ENCODE measurements around the gene CACNG6.

Gene CACNG6

GRCh38 chr19:53988981-53989380 lies 2.5 kb upstream of the CACNG6 start:
- Histone ChIP-seq H3K36me3 (ENCODE audit: insufficient read depth, low read length) (no peaks in the 10 kb centered on the region), H3K9me3 (ENCODE audit: low read depth, low read length) (no peaks in the 10 kb centered on the region), H3K27ac (no peak overlapping the region), H3K9ac (ENCODE audit: insufficient read length) (no peak overlapping the region), H3K4me3 (no peak overlapping the region)
- no peak for DNase-seq (ENCODE audit: low read depth, low spot score)
- no peak for TF ChIP-seq POLR2AphosphoS5 (IDR thresholded peaks at IDR 0.05; ENCODE audit: borderline replicate concordance, low read depth, low read length)
- TF ChIP-seq EZH2 (IDR thresholded peaks at IDR 0.05): no peak
- no peak for TF ChIP-seq FOXP2 (optimal IDR thresholded peaks at IDR 0.05; ENCODE audit: control extremely low read depth, extremely low read length, insufficient read depth)

GRCh38 chr19:53989600-53990533 lies 1.6 kb upstream of the CACNG6 start:
- Histone ChIP-seq H3K27ac (no peak overlapping the region), H3K9ac (ENCODE audit: insufficient read length) (no peak overlapping the region), H3K4me3 (no peak overlapping the region), H3K9me3 (ENCODE audit: low read depth, low read length) (no peaks in the 10 kb centered on the region), H3K36me3 (ENCODE audit: insufficient read depth, low read length) (no peaks in the 10 kb centered on the region)
- no peak for DNase-seq (ENCODE audit: low read depth, low spot score)
- no peak for TF ChIP-seq POLR2AphosphoS5 (IDR thresholded peaks at IDR 0.05; ENCODE audit: borderline replicate concordance, low read depth, low read length)
- no peak for TF ChIP-seq FOXP2 (optimal IDR thresholded peaks at IDR 0.05; ENCODE audit: control extremely low read depth, extremely low read length, insufficient read depth)
- TF ChIP-seq EZH2 (IDR thresholded peaks at IDR 0.05): no peak

GRCh38 chr19:53992211-53992610 lies 774 bp downstream of the CACNG6 start:
- no peak for DNase-seq (ENCODE audit: low read depth, low spot score)
- TF ChIP-seq EZH2 (IDR thresholded peaks at IDR 0.05): peak; percentile 58
- no peak for TF ChIP-seq POLR2AphosphoS5 (IDR thresholded peaks at IDR 0.05; ENCODE audit: borderline replicate concordance, low read depth, low read length)
- H3K9ac ChIP-seq (ENCODE audit: insufficient read length): no peak overlapping the region
- H3K9me3 ChIP-seq (ENCODE audit: low read depth, low read length): no peaks in the 10 kb centered on the region
- no peaks in the 10 kb centered on the region for H3K36me3 ChIP-seq (ENCODE audit: insufficient read depth, low read length)
- H3K4me3 ChIP-seq: no peak overlapping the region
- H3K27ac ChIP-seq: no peak overlapping the region

GRCh38 chr19:53992815-53993214 lies 1.4 kb downstream of the CACNG6 start:
- Histone ChIP-seq H3K9ac (ENCODE audit: insufficient read length) (no peak overlapping the region), H3K4me3 (no peak overlapping the region), H3K36me3 (ENCODE audit: insufficient read depth, low read length) (no peaks in the 10 kb centered on the region), H3K27ac (no peak overlapping the region), H3K9me3 (ENCODE audit: low read depth, low read length) (no peaks in the 10 kb centered on the region)
- DNase-seq (ENCODE audit: low read depth, low spot score): no peak
- TF ChIP-seq EZH2 (IDR thresholded peaks at IDR 0.05): no peak
- no peak for TF ChIP-seq FOXP2 (optimal IDR thresholded peaks at IDR 0.05; ENCODE audit: control extremely low read depth, extremely low read length, insufficient read depth)
- TF ChIP-seq POLR2AphosphoS5 (IDR thresholded peaks at IDR 0.05; ENCODE audit: borderline replicate concordance, low read depth, low read length): no peak

- Histone ChIP-seq H3K27ac (no peak overlapping the region), H3K36me3 (ENCODE audit: insufficient read depth, low read length) (no peaks in the 10 kb centered on the region), H3K9me3 (ENCODE audit: low read depth, low read length) (no peaks in the 10 kb centered on the region), H3K4me3 (no peak overlapping the region), H3K9ac (ENCODE audit: insufficient read length) (no peak overlapping the region)
- DNase-seq (ENCODE audit: low read depth, low spot score): no peak
- TF ChIP-seq FOXP2 (optimal IDR thresholded peaks at IDR 0.05; ENCODE audit: control extremely low read depth, extremely low read length, insufficient read depth): no peak
- TF ChIP-seq EZH2 (IDR thresholded peaks at IDR 0.05): no peak
- no peak for TF ChIP-seq POLR2AphosphoS5 (IDR thresholded peaks at IDR 0.05; ENCODE audit: borderline replicate concordance, low read depth, low read length)
Observed at GRCh38 chr19:53993448-53993847, 2.0 kb downstream of the CACNG6 start.

- DNase-seq (ENCODE audit: low read depth, low spot score): no peak
- Histone ChIP-seq H3K9me3 (ENCODE audit: low read depth, low read length) (no peaks in the 10 kb centered on the region), H3K27ac (no peak overlapping the region), H3K9ac (ENCODE audit: insufficient read length) (no peak overlapping the region), H3K36me3 (ENCODE audit: insufficient read depth, low read length) (no peaks in the 10 kb centered on the region), H3K4me3 (no peak overlapping the region)
- TF ChIP-seq FOXP2 (optimal IDR thresholded peaks at IDR 0.05; ENCODE audit: control extremely low read depth, extremely low read length, insufficient read depth): no peak
- no peak for TF ChIP-seq EZH2 (IDR thresholded peaks at IDR 0.05)
- no peak for TF ChIP-seq POLR2AphosphoS5 (IDR thresholded peaks at IDR 0.05; ENCODE audit: borderline replicate concordance, low read depth, low read length)
Observed at GRCh38 chr19:53994811-53995210, 3.4 kb downstream of the CACNG6 start.

GRCh38 chr19:53998223-53998622 lies 6.8 kb downstream of the CACNG6 start:
- TF ChIP-seq EZH2 (IDR thresholded peaks at IDR 0.05) (no peak), POLR2AphosphoS5 (IDR thresholded peaks at IDR 0.05; ENCODE audit: borderline replicate concordance, low read depth, low read length) (no peak), FOXP2 (optimal IDR thresholded peaks at IDR 0.05; ENCODE audit: control extremely low read depth, extremely low read length, insufficient read depth) (no peak)
- no peaks in the 10 kb centered on the region for H3K36me3 ChIP-seq (ENCODE audit: insufficient read depth, low read length)
- H3K27ac ChIP-seq: no peak overlapping the region
- DNase-seq (ENCODE audit: low read depth, low spot score): no peak
- no peak overlapping the region for H3K9ac ChIP-seq (ENCODE audit: insufficient read length)
- no peak overlapping the region for H3K4me3 ChIP-seq
- no peaks in the 10 kb centered on the region for H3K9me3 ChIP-seq (ENCODE audit: low read depth, low read length)

- no peak for DNase-seq (ENCODE audit: low read depth, low spot score)
- H3K36me3 ChIP-seq (ENCODE audit: insufficient read depth, low read length): no peaks in the 10 kb centered on the region
- no peaks in the 10 kb centered on the region for H3K9me3 ChIP-seq (ENCODE audit: low read depth, low read length)
- no peak overlapping the region for H3K9ac ChIP-seq (ENCODE audit: insufficient read length)
- H3K27ac ChIP-seq: no peak overlapping the region
- TF ChIP-seq POLR2AphosphoS5 (IDR thresholded peaks at IDR 0.05; ENCODE audit: borderline replicate concordance, low read depth, low read length) (no peak), FOXP2 (optimal IDR thresholded peaks at IDR 0.05; ENCODE audit: control extremely low read depth, extremely low read length, insufficient read depth) (no peak), EZH2 (IDR thresholded peaks at IDR 0.05) (no peak)
- no peak overlapping the region for H3K4me3 ChIP-seq
Observed at GRCh38 chr19:53999694-54000093, 8.3 kb downstream of the CACNG6 start.
